T-helper 2 cell treated with Interferon-gamma antibody and Interleukin-4, amounts not matched to agents 5 μg/mL and 100 μg/mL, for 36 hours (primary cell): Measurements from ENCODE around the gene PDGFB.

Experiments
- DNase-seq: peaks from one replicate; pipeline ENCODE4 v3.0.0; 2021; ENCODE audit warnings: low spot score
- H3K27ac Mint-ChIP-seq: one replicate; pipeline ENCODE4 v1.8.0; 2021; ENCODE audit warnings: mild to moderate bottlenecking, mixed read lengths
- H3K27me3 Mint-ChIP-seq: one replicate; pipeline ENCODE4 v1.8.0; 2021; ENCODE audit warnings: low read depth, mixed read lengths
- H3K36me3 Mint-ChIP-seq: one replicate; pipeline ENCODE4 v1.8.0; 2021; ENCODE audit warnings: low read depth, mixed read lengths
- H3K4me1 Mint-ChIP-seq: one replicate; pipeline ENCODE4 v1.8.0; 2021; ENCODE audit warnings: low read depth, mixed read lengths
- H3K4me3 Mint-ChIP-seq: one replicate; pipeline ENCODE4 v1.8.0; 2022; ENCODE audit warnings: mild to moderate bottlenecking, moderate library complexity, mixed read lengths
- H3K9me3 Mint-ChIP-seq: one replicate; pipeline ENCODE4 v1.8.0; 2021; ENCODE audit warnings: mixed read lengths

PDGFB gene

DNA sequence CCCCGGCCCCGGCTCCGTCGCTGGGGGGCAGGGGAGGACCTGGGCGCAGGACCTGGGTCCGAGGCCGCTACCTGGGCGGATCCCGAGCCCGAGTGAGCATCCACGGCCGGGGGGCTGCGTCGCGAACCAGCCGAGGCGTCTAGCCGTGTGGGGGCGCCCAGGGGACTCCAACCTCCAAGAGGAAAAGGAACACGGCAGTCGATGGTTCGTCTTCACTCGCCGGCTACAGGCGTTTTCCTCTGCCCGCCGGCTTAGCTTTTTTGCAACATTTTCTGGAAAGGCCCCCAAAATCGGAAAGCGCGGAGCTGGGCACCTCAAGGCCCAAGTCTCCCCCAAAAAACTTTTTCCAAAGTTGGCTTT, 666 bp downstream of the PDGFB start:
- no peak for DNase-seq
- Mint-ChIP-seq H3K36me3 (no peaks in the 10 kb centered on the region), H3K4me1 (peaks cover 20% of the 10 kb centered on the region), H3K27ac (peak overlapping the region; percentile 55), H3K9me3 (no peaks in the 10 kb centered on the region), H3K4me3 (peak overlapping the region; percentile 67), H3K27me3 (peaks cover 61% of the 10 kb centered on the region)

DNA sequence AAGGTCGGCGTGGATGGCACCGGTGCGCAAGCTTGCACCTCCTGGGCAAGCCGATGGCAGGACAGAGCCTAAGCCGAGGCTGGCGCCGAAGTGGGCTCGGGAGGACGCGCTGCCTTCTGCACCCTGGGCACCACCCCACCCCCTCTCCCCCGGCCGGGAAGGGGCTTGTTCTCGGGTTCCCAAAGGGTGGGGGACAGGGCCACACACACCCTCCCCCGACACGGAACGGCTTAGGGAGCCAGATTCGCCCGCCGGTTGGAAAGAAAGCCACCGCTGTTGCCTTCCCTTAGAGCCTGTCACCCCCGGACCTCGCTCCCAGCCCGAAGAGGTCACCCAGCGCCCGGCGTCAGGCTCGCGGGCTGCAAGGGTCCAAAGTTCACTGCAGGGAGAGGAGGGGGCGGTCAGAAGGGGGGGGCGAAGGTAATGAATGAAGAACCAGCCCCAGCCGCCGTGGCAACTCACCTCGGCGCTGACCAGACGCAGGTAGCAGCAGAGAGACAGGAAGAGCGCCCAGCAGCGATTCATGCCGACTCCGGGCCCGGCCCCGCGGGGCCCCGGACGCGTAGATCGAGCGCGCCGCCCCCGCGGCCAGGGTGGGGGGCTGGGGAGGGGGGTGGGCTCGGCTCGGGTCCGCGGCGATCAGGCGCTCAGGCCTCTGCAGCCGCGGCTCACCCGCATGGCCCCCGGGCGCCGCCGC, 1.2 kb downstream of the PDGFB start:
- Mint-ChIP-seq H3K27me3 (peaks cover 65% of the 10 kb centered on the region), H3K4me1 (peaks cover 20% of the 10 kb centered on the region), H3K27ac (no peak overlapping the region), H3K36me3 (no peaks in the 10 kb centered on the region), H3K9me3 (no peaks in the 10 kb centered on the region), H3K4me3 (peak overlapping the region; percentile 73)
- DNase-seq: no peak

DNA sequence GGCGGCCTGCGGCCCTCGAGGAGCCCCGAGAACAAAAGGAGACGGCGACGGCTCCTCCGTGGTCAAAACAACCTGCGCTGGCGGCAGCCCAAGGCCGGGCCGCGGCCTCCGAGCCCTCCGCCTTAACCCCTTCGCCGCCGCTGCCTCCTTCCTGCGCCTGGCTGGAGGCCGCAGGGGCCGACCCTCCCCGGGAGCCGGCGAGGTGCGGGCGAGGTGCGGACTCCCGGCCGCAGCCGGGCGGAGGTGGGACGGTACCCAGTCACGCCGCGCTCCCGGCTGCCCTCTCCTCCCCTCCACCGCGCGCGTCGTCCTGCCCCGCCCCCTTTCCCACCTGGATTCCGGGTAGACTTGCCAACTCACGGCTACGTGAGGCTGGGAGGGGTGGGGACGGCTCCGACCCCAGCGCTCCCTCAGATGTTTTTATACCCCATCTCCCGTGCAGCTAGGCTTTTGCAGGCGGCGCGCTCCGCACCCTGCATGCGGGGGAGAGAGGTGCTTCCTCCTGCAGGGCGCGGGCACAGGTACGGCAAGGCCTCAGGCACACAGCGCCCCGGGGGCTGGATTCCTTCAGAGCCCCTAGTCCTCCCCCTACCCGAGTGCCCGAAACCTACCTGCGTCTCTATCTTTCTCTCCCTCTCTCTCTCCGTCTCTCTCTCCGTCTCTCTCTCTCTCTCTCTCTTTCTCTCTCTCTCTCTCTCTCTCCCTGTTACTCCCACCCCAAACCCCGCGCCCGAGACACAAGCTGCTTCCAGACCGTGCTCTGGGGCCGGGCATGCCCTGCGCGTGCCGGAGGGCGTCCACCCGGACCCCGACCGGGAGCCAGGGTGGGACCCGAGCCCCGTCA, 2.0 kb downstream of the PDGFB start:
- H3K27me3 Mint-ChIP-seq: peaks cover 66% of the 10 kb centered on the region
- peak overlapping the region; percentile 49 for H3K27ac Mint-ChIP-seq
- H3K4me3 Mint-ChIP-seq: peak overlapping the region; percentile 67

DNA sequence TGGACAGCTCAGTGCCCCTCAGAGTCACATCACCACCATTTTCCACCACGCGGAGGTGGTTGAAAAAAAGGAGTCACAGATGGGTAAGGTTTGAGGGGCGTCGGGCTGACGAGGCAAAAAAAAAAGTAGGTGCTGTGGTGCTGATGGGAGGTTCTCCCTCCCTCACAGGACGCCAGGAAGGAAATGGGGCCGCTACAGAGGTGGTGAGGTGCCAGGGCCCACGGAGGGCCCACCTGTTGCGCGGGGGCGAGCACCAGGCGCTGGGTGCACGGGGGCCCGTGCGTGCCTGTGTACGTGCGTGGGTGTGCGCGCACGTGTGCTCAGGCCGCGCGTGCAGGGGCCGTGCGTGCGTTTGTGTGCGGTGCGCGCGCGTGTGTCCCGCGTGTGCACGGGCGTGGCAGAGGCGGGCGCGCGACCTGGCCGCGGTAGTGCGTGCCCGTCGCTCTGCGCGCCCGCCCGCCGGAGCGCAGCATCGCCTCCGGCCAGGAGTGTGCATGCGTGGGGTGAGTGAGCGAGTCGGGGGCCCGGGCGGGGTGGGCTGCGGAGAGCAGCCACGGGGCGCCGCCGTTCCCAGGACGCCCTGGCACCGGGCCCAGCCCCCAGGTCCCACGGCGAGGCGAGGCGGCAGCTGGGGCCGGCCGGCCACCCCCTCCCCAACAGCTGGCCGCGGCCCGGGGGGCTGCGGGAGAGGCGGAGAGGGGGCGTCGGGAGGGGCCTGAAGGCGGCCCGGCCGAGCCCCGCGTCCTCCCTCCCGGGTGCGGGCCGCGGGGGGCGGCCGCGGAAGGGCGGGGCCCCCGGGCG, 2.8 kb downstream of the PDGFB start:
- no peak for DNase-seq
- Mint-ChIP-seq H3K36me3 (no peaks in the 10 kb centered on the region), H3K4me1 (peaks cover 27% of the 10 kb centered on the region), H3K4me3 (peak overlapping the region; percentile 76), H3K9me3 (no peaks in the 10 kb centered on the region), H3K27ac (peak overlapping the region; percentile 64), H3K27me3 (peaks cover 72% of the 10 kb centered on the region)

More for the DNA sequence above, 2.0 kb downstream of the PDGFB start:
- H3K4me1 Mint-ChIP-seq: peaks cover 20% of the 10 kb centered on the region
- H3K36me3 Mint-ChIP-seq: no peaks in the 10 kb centered on the region
- DNase-seq: no peak
- H3K9me3 Mint-ChIP-seq: no peaks in the 10 kb centered on the region

DNA sequence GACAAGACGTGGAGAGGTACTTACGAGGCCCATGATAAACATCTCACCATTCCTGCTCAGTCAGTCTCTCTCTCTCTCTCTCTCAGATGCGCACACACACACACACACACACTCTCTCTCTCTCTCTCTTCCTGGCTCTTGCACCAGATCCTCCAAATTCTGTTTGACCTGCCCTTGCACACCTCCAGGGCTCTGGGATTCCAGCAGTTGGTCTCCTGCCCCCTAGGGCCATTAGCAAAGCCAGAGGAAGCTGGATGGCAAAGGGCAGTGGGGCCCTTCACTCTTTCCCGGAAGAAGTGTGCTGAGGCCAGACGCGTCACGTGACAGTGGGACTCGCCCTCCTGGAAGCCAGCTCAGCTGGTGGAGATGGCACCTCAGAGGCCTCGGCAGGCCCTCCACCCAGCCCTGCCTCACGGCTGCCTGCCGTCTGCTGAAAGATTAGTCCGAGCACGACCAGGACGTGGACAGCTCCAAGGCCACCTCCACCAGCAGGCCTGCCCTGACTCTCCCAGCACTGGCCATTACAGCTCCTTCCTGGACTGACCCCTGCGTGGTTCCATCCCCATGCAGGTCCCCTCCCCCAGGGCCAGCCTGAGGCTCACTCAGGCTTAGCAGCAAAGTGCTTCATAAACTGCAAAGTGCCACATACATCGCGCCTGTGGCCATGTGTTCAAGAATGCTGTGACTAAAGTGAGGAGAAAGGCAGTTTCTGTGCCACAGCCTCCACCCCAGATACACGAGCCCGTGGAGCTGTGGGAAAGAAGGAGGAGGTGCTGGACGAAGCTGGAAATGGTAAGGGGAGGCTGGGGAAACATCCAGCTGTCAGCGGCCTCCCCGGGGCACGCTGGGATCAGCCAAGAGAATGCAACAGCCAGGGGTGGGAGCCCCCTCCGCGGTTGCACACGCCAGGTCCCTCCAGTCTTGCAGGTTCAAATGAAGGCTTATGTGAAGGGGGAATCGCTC, 3.7 kb downstream of the PDGFB start:
- peak overlapping the region; percentile 64 for H3K27ac Mint-ChIP-seq
- H3K27me3 Mint-ChIP-seq: peaks cover 72% of the 10 kb centered on the region
- H3K4me3 Mint-ChIP-seq: peak overlapping the region; percentile 76
- H3K4me1 Mint-ChIP-seq: peaks cover 36% of the 10 kb centered on the region
- DNase-seq: peak; percentile 36
- H3K36me3 Mint-ChIP-seq: no peaks in the 10 kb centered on the region
- H3K9me3 Mint-ChIP-seq: no peaks in the 10 kb centered on the region

DNA sequence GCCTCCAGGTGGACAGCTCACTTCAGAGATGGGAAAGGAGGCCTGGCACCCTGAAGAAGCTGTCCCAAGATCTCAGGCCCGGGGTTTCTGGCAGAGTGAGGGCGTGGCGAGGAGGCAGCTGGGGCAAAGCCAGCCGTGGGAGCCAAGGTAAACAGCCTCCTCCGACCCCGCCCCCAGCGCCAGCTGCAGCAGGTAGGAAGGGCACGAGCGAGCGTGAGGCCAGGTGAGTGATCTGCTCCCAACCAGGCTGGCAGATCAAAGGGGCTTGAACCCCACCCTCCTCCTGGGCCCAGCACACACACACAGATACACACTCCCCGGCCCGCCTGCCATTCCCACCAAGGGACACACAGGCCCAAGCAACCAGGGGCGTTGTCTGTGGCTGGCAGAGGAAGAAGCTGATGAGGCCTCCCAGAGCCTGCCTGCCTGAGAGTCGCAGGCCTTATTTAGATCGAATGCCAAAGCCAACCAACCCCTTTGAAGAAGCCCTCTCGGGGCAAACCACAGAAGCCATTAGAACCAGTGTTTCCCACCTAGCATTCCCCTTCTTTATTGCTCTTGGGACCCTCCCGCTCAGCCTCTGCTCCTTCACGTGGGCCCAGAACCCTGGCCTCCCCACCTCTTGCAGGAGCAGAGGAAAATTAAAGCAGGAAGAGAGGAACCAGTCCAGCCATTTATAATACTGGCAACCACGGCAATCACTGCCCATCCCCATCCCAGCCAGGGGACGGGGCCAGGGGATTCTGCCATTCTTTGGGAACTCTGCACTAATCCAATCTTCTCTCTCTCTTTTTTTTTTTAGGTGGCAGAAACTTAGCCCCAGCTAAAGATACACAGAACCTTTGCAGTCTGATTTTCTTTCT, 5.0 kb downstream of the PDGFB start:
- H3K9me3 Mint-ChIP-seq: no peaks in the 10 kb centered on the region
- no peaks in the 10 kb centered on the region for H3K36me3 Mint-ChIP-seq
- H3K4me3 Mint-ChIP-seq: peak overlapping the region; percentile 76
- DNase-seq: no peak
- peaks cover 42% of the 10 kb centered on the region for H3K4me1 Mint-ChIP-seq
- H3K27me3 Mint-ChIP-seq: peaks cover 62% of the 10 kb centered on the region
- no peak overlapping the region for H3K27ac Mint-ChIP-seq

DNA sequence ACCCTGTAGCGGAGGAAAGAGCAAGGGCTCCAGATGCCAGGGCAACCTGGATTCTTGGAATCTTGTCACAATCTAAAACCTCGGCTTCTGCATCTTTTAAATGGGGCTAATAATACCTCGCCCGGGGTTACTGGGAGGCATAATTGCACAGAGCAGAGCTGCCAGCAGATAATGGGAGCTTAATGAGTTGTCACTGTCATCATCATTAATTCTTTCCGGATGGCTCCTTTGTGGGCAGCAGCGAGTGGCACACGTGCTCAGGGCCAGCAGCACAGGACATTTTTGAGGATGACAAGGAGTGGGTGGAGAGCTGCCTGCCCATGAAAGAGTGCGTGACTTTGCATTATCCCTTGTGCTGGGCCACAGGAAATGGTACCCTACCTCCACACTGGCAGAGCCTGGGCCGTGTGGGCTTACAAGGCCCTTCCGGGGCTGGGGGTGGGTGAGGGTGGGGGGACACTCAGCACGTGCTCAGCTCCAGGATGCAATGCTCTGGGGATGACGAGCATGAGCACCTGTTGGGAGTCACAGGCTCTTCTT, 5.7 kb downstream of the PDGFB start:
- Mint-ChIP-seq H3K4me1 (peaks cover 42% of the 10 kb centered on the region), H3K4me3 (no peak overlapping the region), H3K27ac (no peak overlapping the region), H3K9me3 (no peaks in the 10 kb centered on the region), H3K36me3 (no peaks in the 10 kb centered on the region), H3K27me3 (peaks cover 62% of the 10 kb centered on the region)
- DNase-seq: no peak

DNA sequence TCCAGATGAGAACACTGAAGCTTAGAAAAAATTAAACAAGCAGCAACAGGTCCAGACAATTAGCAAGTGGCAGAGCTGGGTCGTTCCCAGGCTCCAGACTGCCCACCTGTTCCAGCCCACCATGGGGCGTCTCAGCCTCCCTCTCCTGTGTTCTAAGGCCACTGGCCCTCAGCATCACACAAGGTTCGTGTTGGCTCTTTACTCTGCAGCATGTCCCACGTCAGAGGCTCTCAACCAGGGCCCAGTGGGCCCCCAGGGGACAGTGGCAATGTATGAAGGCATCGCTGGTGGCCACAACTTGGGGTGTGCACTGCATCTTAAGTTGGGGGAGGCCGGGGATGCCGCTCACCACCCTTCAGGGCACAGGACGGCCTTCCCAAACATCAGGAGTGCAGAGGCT, 6.2 kb downstream of the PDGFB start:
- H3K27me3 Mint-ChIP-seq: peaks cover 63% of the 10 kb centered on the region
- peaks cover 42% of the 10 kb centered on the region for H3K4me1 Mint-ChIP-seq
- no peaks in the 10 kb centered on the region for H3K36me3 Mint-ChIP-seq
- no peak overlapping the region for H3K4me3 Mint-ChIP-seq
- no peak for DNase-seq
- H3K27ac Mint-ChIP-seq: no peak overlapping the region
- H3K9me3 Mint-ChIP-seq: no peaks in the 10 kb centered on the region

DNA sequence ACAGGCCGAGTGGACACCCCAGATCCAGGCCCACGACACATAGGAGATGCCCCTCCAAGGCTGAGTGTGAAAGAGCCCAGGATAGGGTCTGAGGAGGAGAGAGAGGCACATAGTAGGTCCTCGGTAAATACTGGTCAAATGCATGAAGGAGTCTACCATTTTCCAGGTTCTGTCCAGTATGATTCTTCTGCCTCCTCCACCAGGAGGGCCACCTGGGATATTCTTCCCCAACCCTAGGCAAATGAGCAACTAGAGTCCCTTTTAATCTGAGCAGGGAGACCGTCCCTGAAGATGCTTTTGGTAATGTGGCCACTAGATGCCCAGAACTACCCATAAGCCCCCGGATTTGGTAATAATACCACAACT, 6.7 kb downstream of the PDGFB start:
- no peak overlapping the region for H3K4me3 Mint-ChIP-seq
- H3K27ac Mint-ChIP-seq: no peak overlapping the region
- no peak for DNase-seq
- peaks cover 42% of the 10 kb centered on the region for H3K4me1 Mint-ChIP-seq
- H3K9me3 Mint-ChIP-seq: no peaks in the 10 kb centered on the region
- peaks cover 64% of the 10 kb centered on the region for H3K27me3 Mint-ChIP-seq
- H3K36me3 Mint-ChIP-seq: no peaks in the 10 kb centered on the region

DNA sequence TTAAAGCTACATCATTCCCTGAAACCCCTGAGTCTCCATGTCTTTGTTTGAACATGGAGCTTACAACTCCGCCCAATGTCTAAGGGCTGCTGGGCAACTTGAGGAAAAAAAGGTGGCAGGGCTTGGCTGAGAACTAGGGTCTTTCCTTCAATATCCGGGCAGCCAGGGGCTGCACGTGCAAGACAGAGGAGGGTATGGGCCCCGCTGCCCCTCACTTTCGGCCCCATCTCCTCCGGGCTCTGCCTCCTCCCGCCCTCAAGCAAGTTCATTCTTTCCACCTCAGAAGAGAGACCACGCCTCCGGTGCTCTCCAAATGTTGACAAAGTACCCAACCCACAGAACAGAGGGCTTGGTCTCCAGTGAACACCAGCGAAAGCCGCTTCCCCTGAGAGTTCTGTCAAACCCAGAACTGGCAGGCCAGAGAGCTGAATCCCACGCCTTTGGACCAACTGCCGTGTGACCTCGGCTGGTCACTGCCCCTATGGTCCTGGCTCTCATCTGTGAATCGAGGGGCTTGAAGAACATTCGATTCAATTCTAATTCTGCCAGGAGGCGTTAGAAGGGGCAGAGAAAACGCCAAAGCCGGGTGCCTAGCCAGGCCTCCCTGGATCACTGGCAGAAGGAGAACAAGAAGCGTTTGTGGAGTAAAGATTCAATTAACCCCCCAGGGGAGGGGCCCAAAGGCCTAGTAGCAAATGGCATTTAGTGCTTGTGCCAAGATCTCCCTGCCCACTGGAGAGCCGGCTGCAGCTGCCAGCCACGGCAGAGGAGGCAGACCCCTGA, 7.3 kb downstream of the PDGFB start:
- peak; percentile 34 for DNase-seq

DNA sequence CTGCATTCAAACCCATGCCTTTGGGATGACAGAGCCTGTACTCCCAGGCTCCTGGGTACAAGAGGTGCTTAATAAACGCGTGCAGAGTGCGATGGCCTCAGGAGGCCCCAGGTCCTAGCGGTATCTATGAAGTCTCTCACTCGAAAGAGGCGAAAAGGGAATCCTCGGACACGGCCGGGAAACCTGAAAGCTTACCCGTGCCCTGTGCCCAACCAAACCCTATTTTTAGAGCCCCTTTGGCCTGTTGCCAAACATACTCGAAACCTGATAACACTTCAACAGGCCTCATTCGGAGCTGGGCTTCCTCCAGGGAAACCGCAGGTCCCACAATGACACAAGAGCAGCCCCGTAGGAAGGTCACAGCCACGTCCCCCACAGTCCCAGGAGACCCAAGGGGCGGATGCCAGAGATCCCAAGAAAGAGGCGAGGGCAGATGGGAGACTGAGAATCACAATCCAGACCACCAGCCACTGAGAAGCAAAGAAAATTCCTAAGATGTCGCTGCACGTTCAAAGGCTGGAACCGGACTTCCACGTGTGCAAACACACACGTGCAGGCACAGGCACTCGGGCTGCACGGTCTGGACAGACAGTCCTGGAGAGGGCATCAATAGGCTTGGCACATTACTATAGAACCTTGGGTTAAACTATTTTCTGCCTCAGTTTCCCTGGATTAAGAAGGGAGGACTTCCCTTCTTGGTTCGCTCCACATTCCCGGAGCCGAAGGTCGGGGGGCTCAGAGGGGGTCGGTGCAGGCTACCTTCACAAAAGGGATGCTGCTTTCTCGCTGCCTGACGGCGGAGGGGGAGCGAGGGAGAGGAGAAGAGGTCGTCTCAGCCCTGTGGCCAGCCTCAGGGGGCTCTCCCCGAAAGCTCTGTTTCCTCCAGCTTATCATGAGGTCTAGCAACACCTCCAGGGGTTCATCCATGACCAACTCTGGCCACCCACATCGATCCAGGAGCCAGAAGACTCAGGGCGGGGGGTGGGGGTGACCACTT, 8.2 kb downstream of the PDGFB start:
- DNase-seq: peak; percentile 57
- Mint-ChIP-seq H3K4me3 (peak overlapping the region; percentile 65), H3K9me3 (no peaks in the 10 kb centered on the region), H3K36me3 (no peaks in the 10 kb centered on the region), H3K4me1 (peaks cover 37% of the 10 kb centered on the region), H3K27me3 (peaks cover 62% of the 10 kb centered on the region), H3K27ac (no peak overlapping the region)

More for the DNA sequence above, 7.3 kb downstream of the PDGFB start:
- Mint-ChIP-seq H3K4me1 (peaks cover 39% of the 10 kb centered on the region), H3K4me3 (no peak overlapping the region), H3K27ac (no peak overlapping the region), H3K27me3 (peaks cover 61% of the 10 kb centered on the region), H3K36me3 (no peaks in the 10 kb centered on the region), H3K9me3 (no peaks in the 10 kb centered on the region)
